Measurements from ENCODE around the gene PCDHB1.

Gene PCDHB1

GRCh38 chr5:141051521-141051866, 320 bp downstream of the PCDHB1 start:
- H3K36me3 ChIP-seq (ENCODE audit: insufficient read depth, low read length), result no peaks in the 10 kb centered on the region
- H3F3A ChIP-seq (ENCODE audit: low read depth), result no peaks in the 10 kb centered on the region
- H3K79me2 ChIP-seq (ENCODE audit: insufficient read depth, low read length), result no peaks in the 10 kb centered on the region
- TF ChIP-seq CTCF (conservative IDR thresholded peaks at IDR 0.05; ENCODE audit: low read length) (no peak), EZH2phosphoT487 (IDR thresholded peaks at IDR 0.05; ENCODE audit: borderline replicate concordance) (no peak)
- no peak overlapping the region for H2AFZ ChIP-seq (ENCODE audit: low read length)
- H4K20me1 ChIP-seq (ENCODE audit: insufficient read depth, low read length, poor library complexity, severe bottlenecking), result no peaks in the 10 kb centered on the region
- H3K4me2 ChIP-seq (ENCODE audit: low read depth, low read length, poor library complexity, severe bottlenecking), result no peak overlapping the region
- no peak overlapping the region for H3K4me3 ChIP-seq (ENCODE audit: low read length, poor library complexity, severe bottlenecking)
- H3K27me3 ChIP-seq (ENCODE audit: insufficient read depth, low read length, poor library complexity, severe bottlenecking), result no peaks in the 10 kb centered on the region
- H3K9me2 ChIP-seq (replicated peaks; ENCODE audit: low read depth, low read length), result no peaks in the 10 kb centered on the region
- H3K9ac ChIP-seq (ENCODE audit: low read depth, low read length, poor library complexity, severe bottlenecking), result no peak overlapping the region
- H3K9me3 ChIP-seq (ENCODE audit: insufficient read depth, low read depth, low read length), result no peaks in the 10 kb centered on the region; the same call in 1 of the 2 replicates
- H3K4me1 ChIP-seq (ENCODE audit: insufficient read depth, low read length, poor library complexity, severe bottlenecking), result no peaks in the 10 kb centered on the region

GRCh38 chr5:141077826-141078225, 26.7 kb downstream of the PCDHB1 start:
- H3K9ac ChIP-seq (ENCODE audit: low read depth, low read length, poor library complexity, severe bottlenecking), result no peak overlapping the region
- no peaks in the 10 kb centered on the region for H3K4me1 ChIP-seq (ENCODE audit: insufficient read depth, low read length, poor library complexity, severe bottlenecking)
- H3K4me2 ChIP-seq (ENCODE audit: low read depth, low read length, poor library complexity, severe bottlenecking), result no peak overlapping the region
- H2AFZ ChIP-seq (ENCODE audit: low read length), result no peak overlapping the region
- H3K9me2 ChIP-seq (replicated peaks; ENCODE audit: low read depth, low read length), result no peaks in the 10 kb centered on the region
- H3K79me2 ChIP-seq (ENCODE audit: insufficient read depth, low read length), result no peaks in the 10 kb centered on the region
- TF ChIP-seq CTCF (conservative IDR thresholded peaks at IDR 0.05; ENCODE audit: low read length) (no peak), EZH2phosphoT487 (IDR thresholded peaks at IDR 0.05; ENCODE audit: borderline replicate concordance) (no peak)
- no peaks in the 10 kb centered on the region for H3F3A ChIP-seq (ENCODE audit: low read depth)
- H3K36me3 ChIP-seq (ENCODE audit: insufficient read depth, low read length), result no peaks in the 10 kb centered on the region
- H3K27me3 ChIP-seq (ENCODE audit: insufficient read depth, low read length, poor library complexity, severe bottlenecking), result no peaks in the 10 kb centered on the region
- H3K4me3 ChIP-seq (ENCODE audit: low read length, poor library complexity, severe bottlenecking), result no peak overlapping the region
- no peaks in the 10 kb centered on the region for H3K9me3 ChIP-seq (ENCODE audit: insufficient read depth, low read depth, low read length)
- H4K20me1 ChIP-seq (ENCODE audit: insufficient read depth, low read length, poor library complexity, severe bottlenecking), result no peaks in the 10 kb centered on the region

GRCh38 chr5:141082228-141082627, 31.1 kb downstream of the PCDHB1 start:
- Histone ChIP-seq H3K9me3 (ENCODE audit: insufficient read depth, low read depth, low read length) (no peaks in the 10 kb centered on the region), H2AFZ (ENCODE audit: low read length) (no peak overlapping the region), H3K4me1 (ENCODE audit: insufficient read depth, low read length, poor library complexity, severe bottlenecking) (no peaks in the 10 kb centered on the region), H3K79me2 (ENCODE audit: insufficient read depth, low read length) (no peaks in the 10 kb centered on the region), H3F3A (ENCODE audit: low read depth) (no peaks in the 10 kb centered on the region), H3K9ac (ENCODE audit: low read depth, low read length, poor library complexity, severe bottlenecking) (no peak overlapping the region), H3K4me2 (ENCODE audit: low read depth, low read length, poor library complexity, severe bottlenecking) (no peak overlapping the region), H3K9me2 (replicated peaks; ENCODE audit: low read depth, low read length) (no peaks in the 10 kb centered on the region), H3K36me3 (ENCODE audit: insufficient read depth, low read length) (no peaks in the 10 kb centered on the region), H4K20me1 (ENCODE audit: insufficient read depth, low read length, poor library complexity, severe bottlenecking) (no peaks in the 10 kb centered on the region), H3K27me3 (ENCODE audit: insufficient read depth, low read length, poor library complexity, severe bottlenecking) (no peaks in the 10 kb centered on the region), H3K4me3 (ENCODE audit: low read length, poor library complexity, severe bottlenecking) (no peak overlapping the region)
- TF ChIP-seq EZH2phosphoT487 (IDR thresholded peaks at IDR 0.05; ENCODE audit: borderline replicate concordance) (no peak), CTCF (conservative IDR thresholded peaks at IDR 0.05; ENCODE audit: low read length) (no peak)

All from Loucy (cell line).